Smooth muscle cell of the coronary artery (primary cell): ENCODE data around the gene MIEF2. TPM values are rescaled to one million over a fixed set of nuclear protein-coding genes. Genes with fewer than 3 reads are reported as not detected.

Experiments
- total RNA-seq: library from RNA; depleted of rRNA; stranded (reverse); fragments of >200 nt; gene quantifications from 2 replicates; pipeline ENCODE4 v1.2.3, GENCODE V29; 2014; ENCODE audit warnings: low replicate concordance

MIEF2 gene
- total RNA-seq, result 12.4 and 14.9 TPM in 2 replicates

GRCh38 chr17:18260332-18261145, at the start of gene MIEF2:
Gene MIEF2, plus strand, starts transcription at chr17:18260662. Its CDS starts 2,059 bp downstream, at chr17:18262721.

GRCh38 chr17:18225121-18225641, 35.3 kb upstream of the MIEF2 start, which contains the start of gene LLGL1:
Gene LLGL1, plus strand, starts transcription at chr17:18225635. Its CDS starts 48 bp downstream, at chr17:18225683.

GRCh38 chr17:18258356-18259038, 2.0 kb upstream of the MIEF2 start, which contains the start of gene FLII:
Gene FLII, minus strand, starts transcription at chr17:18258738. Its CDS starts 48 bp downstream, at chr17:18258690.

GRCh38 chr17:18314731-18315561, 54.5 kb downstream of the MIEF2 start, which contains the start of the genes SMCR8 and TOP3A:
Gene SMCR8, plus strand, starts transcription at chr17:18315293. Its CDS starts 497 bp downstream, at chr17:18315790.
Gene TOP3A, minus strand, starts transcription at chr17:18314994. Its CDS starts 216 bp downstream, at chr17:18314778.

Other genes starting within 250 kb of the MIEF2 start
- 15.8 and 16.5 TPM in 2 replicates for gene ATPAF2, start 221.5 kb upstream of the MIEF2 start, total RNA-seq
- 4.2 and 8.9 TPM in 2 replicates for gene GID4, start 221.3 kb upstream of the MIEF2 start, total RNA-seq
- 31.0 and 35.0 TPM in 2 replicates for gene DRG2, start 172.7 kb upstream of the MIEF2 start, total RNA-seq
- 0.53 and 1.6 TPM in 2 replicates for gene MYO15A, start 151.9 kb upstream of the MIEF2 start, total RNA-seq
- gene ALKBH5, start 76.8 kb upstream of the MIEF2 start, total RNA-seq, result 99.0 and 115 TPM in 2 replicates
- gene LLGL1, start 35.0 kb upstream of the MIEF2 start, total RNA-seq, result 33.6 and 36.9 TPM in 2 replicates
- 357 and 597 TPM in 2 replicates for gene FLII, start 1.9 kb upstream of the MIEF2 start, total RNA-seq
- 12.9 and 15.2 TPM in 2 replicates for gene TOP3A, start 54.3 kb downstream of the MIEF2 start, total RNA-seq
- 10.6 and 11.6 TPM in 2 replicates for gene SMCR8, start 54.6 kb downstream of the MIEF2 start, total RNA-seq
- 3.9 and 12.6 TPM in 2 replicates for gene SHMT1, start 102.9 kb downstream of the MIEF2 start, total RNA-seq
- not detected in 2 replicates for gene EVPLL, start 117.1 kb downstream of the MIEF2 start, total RNA-seq
- not detected in 2 replicates for gene LGALS9C, start 216.1 kb downstream of the MIEF2 start, total RNA-seq